SH-SY5Y (cell line): Measurements from ENCODE around the gene SFRP4.

Experiments used
- GATA2 ChIP-seq: IDR thresholded peaks from 2 replicates; pipeline ENCODE4 v1.6.1; 2011; ENCODE audit warnings: mild to moderate bottlenecking, low read depth, low read length
- GATA3 ChIP-seq: IDR thresholded peaks from 2 replicates; pipeline ENCODE4 v1.6.1; 2011; ENCODE audit warnings: low read depth, mild to moderate bottlenecking, low read length, moderate library complexity

- TF ChIP-seq GATA3 (no peak), GATA2 (no peak)
Measured at GRCh38 chr7:37945336-37945735, 28.7 kb upstream of the SFRP4 start.
